ENCODE results near the gene ARHGAP10.

- TF ChIP-seq CTCF (IDR thresholded peaks at IDR 0.05): no peak
- TF ChIP-seq TCF7L2 (IDR thresholded peaks at IDR 0.05; ENCODE audit: low read depth, low read length): no peak
- no peak for TF ChIP-seq POLR2AphosphoS5 (IDR thresholded peaks at IDR 0.05; ENCODE audit: low read depth, low read length)
- TF ChIP-seq, protein P1, sequence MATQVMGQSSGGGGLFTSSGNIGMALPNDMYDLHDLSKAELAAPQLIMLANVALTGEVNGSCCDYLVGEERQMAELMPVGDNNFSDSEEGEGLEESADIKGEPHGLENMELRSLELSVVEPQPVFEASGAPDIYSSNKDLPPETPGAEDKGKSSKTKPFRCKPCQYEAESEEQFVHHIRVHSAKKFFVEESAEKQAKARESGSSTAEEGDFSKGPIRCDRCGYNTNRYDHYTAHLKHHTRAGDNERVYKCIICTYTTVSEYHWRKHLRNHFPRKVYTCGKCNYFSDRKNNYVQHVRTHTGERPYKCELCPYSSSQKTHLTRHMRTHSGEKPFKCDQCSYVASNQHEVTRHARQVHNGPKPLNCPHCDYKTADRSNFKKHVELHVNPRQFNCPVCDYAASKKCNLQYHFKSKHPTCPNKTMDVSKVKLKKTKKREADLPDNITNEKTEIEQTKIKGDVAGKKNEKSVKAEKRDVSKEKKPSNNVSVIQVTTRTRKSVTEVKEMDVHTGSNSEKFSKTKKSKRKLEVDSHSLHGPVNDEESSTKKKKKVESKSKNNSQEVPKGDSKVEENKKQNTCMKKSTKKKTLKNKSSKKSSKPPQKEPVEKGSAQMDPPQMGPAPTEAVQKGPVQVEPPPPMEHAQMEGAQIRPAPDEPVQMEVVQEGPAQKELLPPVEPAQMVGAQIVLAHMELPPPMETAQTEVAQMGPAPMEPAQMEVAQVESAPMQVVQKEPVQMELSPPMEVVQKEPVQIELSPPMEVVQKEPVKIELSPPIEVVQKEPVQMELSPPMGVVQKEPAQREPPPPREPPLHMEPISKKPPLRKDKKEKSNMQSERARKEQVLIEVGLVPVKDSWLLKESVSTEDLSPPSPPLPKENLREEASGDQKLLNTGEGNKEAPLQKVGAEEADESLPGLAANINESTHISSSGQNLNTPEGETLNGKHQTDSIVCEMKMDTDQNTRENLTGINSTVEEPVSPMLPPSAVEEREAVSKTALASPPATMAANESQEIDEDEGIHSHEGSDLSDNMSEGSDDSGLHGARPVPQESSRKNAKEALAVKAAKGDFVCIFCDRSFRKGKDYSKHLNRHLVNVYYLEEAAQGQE (IDR thresholded peaks at IDR 0.05; ENCODE audit: insufficient read depth in 1 of 2, low read depth in 2 of 2, low read length in 1 of 2): no peak
- no peak for TF ChIP-seq SIN3A (IDR thresholded peaks at IDR 0.05; ENCODE audit: borderline replicate concordance, insufficient read depth, low read depth, low read length)
Measured at GRCh38 chr4:147923381-147923780, 191.5 kb downstream of the ARHGAP10 start.

All from Panc1 (cell line).